Omental fat pad (tissue), 4 donors: ENCODE measurements around the gene PSMB2. TPM values are rescaled to one million over a fixed set of nuclear protein-coding genes. Genes with fewer than 3 reads are reported as not detected.

Experiments
- ATAC-seq: fragments of 150-250 bp; one replicate; pipeline ENCODE4 v1.9.1; 2016; ENCODE audit warnings: mild to moderate bottlenecking, moderate library complexity; ENCODE audit not compliant: low FRiP score
- DNase-seq: peaks from one replicate; pipeline ENCODE4 v3.0.0-alpha.2; 2019; ENCODE audit warnings: low spot score
- CTCF ChIP-seq, 3 donors: fragments of 450-650 bp; IDR thresholded peaks; one replicate each; pipeline ENCODE4 v1.5.1; 2016 to 2017; ENCODE audit warnings: antibody characterized with exemption in 3 of 3, mild to moderate bottlenecking in 3 of 3, moderate library complexity in 2 of 3
- total RNA-seq, 4 donors: library from RNA; depleted of rRNA; stranded (reverse); fragments of >200 nt; gene quantifications; one replicate each; pipeline ENCODE4 v1.1.0, GENCODE V29; 2016

PSMB2 gene
- total RNA-seq, 4 donors from 2014 or later: 31.4 to 39.9 (median 36.1) TPM

GRCh38 chr1:35561972-35562680, 79.2 kb downstream of the PSMB2 start:
- DNase-seq: no peak
- no peak for TF ChIP-seq CTCF (IDR thresholded peaks at IDR 0.05)
- ATAC-seq: no peak

GRCh38 chr1:35561297-35561971, 79.9 kb downstream of the PSMB2 start:
- DNase-seq (no peak), ATAC-seq (no peak)
- TF ChIP-seq CTCF (IDR thresholded peaks at IDR 0.05): no peak

DNA sequence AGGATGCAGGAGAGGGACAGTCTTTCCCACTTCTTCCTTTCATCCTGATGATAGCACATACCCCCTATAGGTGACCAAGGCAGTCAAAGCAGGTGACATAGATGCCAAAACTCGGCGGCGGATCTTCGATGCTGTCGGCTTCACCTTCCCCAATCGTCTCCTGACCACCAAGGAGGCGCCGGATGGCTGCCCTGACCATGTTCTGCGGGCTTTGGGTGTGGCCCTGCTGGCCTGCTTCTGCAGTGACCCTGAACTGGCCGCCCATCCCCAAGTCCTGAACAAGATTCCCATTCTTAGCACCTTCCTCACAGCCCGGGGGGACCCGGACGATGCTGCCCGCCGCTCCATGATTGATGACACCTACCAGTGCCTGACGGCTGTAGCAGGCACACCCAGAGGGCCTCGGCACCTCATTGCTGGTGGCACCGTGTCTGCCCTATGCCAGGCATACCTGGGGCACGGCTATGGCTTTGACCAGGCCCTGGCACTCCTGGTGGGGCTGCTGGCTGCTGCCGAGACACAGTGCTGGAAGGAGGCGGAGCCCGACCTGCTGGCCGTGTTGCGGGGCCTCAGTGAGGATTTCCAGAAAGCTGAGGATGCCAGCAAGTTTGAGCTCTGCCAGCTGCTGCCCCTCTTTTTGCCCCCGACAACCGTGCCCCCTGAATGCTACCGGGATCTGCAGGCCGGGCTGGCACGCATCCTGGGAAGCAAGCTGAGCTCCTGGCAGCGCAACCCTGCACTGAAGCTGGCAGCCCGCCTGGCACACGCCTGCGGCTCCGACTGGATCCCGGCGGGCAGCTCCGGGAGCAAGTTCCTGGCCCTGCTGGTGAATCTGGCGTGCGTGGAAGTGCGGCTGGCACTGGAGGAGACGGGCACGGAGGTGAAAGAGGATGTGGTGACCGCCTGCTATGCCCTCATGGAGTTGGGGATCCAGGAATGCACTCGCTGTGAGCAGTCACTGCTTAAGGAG, 80.8 kb downstream of the PSMB2 start:
- DNase-seq: no peak
- no peak for ATAC-seq

GRCh38 chr1:35559317-35559944, 81.9 kb downstream of the PSMB2 start:
- TF ChIP-seq CTCF (IDR thresholded peaks at IDR 0.05): no peak
- DNase-seq (no peak), ATAC-seq (no peak)

More for the DNA sequence above, 80.8 kb downstream of the PSMB2 start:
- TF ChIP-seq CTCF (IDR thresholded peaks at IDR 0.05): no peak

DNA sequence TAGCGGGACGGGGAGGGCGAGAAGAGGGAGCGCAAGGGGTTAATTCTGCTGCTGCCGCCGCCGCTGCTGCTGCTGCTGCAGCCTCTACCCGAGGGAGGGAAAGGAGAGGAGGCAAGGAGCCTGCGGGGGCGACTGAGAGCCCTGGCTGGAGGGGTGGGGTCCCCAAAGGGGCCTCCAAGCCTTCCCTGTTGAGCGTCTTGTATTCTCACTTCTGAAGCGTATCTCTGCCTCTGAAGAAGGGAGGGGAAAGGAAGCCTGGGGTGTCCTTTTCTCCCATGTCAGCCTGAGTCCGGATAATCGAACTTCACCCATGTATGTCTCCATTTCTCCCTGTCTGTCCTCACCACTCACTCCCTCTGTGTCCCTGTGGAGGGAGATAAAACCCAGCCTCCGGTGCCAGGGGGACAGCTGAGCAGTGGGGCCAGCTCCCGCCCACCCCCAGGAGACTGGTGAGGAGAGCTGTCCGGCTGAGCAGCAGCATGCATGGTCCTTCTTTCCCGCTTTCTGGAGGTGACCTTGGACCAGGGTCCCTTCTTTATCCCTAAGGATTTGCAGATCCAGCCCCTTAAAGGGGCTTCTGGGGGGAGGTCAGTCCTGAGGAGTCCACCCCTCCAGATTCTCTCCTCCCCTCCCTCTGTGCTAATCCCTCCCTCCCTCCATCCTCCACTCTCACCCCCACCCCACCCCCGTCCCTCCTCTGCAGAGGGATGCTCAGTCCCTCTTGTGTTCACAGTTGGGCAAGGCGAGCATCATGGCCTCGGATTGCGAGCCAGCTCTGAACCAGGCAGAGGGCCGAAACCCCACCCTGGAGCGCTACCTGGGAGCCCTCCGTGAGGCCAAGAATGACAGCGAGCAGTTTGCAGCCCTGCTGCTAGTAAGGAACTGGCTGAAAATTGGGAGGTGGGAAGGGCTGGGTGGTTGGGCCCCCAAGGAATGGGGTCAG, 82.7 kb downstream of the PSMB2 start:
- no peak for DNase-seq
- ATAC-seq: no peak
- no peak for TF ChIP-seq CTCF (IDR thresholded peaks at IDR 0.05)
